Common myeloid progenitor, CD34-positive (primary cell): ENCODE measurements around the gene STIMATE.

Experiments used
- CTCF ChIA-PET: fragments of 350-600 bp; sonication (Branson Sonifier 250); formaldehyde crosslinking; loops from one replicate; lab custom pipeline; 2021; ENCODE audit warnings: antibody characterized with exemption; lab: Charles Lee
- POLR2A ChIA-PET: fragments of 350-600 bp; sonication (Branson Sonifier 250); formaldehyde crosslinking; loops from one replicate; lab custom pipeline; 2021; ENCODE audit warnings: antibody characterized with exemption; lab: Charles Lee
- DNase-seq, 3 donors: peaks; one replicate each; pipeline versions ENCODE4 v3.0.0 to v3.0.0-alpha.2; 2013
- H3K27ac ChIP-seq, 2 experiments: 1 replicate in 1 of 2; 2 replicates in 1 of 2; pipeline ENCODE4 v1.7.0; 2013; ENCODE audit warnings: inconsistent platforms in 2 of 2, low read length in 2 of 2, mild to moderate bottlenecking in 2 of 2, low read depth in 1 of 2, moderate library complexity in 1 of 2; ENCODE audit not compliant: severe bottlenecking in 2 of 2, insufficient read depth in 1 of 2, poor library complexity in 1 of 2
- H3K27me3 ChIP-seq, 5 experiments: replicated peaks in 2 of 5; 1 replicate in 3 of 5; 2 replicates in 2 of 5; pipeline versions ENCODE4 v1.6.1 to v1.7.0; 2013; ENCODE audit warnings: low read length in 4 of 5, mild to moderate bottlenecking in 2 of 5, moderate library complexity in 2 of 5, inconsistent platforms in 1 of 5; ENCODE audit not compliant: insufficient read depth in 5 of 5, control insufficient read depth in 4 of 5
- H3K36me3 ChIP-seq, 4 experiments: 1 replicate in 2 of 4; 2 replicates in 2 of 4; pipeline versions ENCODE4 v1.6.1 to v1.7.0; 2013; ENCODE audit warnings: low read length in 3 of 4, control low read depth in 1 of 4, mild to moderate bottlenecking in 1 of 4; ENCODE audit not compliant: control insufficient read depth in 4 of 4, insufficient read depth in 4 of 4
- H3K4me1 ChIP-seq, 4 experiments: 1 replicate in 3 of 4; 2 replicates in 1 of 4; pipeline versions ENCODE4 v1.6.1 to v1.7.1; 2013; ENCODE audit warnings: low read length in 3 of 4, mild to moderate bottlenecking in 3 of 4, control low read depth in 1 of 4, inconsistent platforms in 1 of 4, moderate library complexity in 1 of 4; ENCODE audit not compliant: control insufficient read depth in 4 of 4, insufficient read depth in 4 of 4; ENCODE audit errors: control extremely low read depth in 1 of 4
- H3K4me3 ChIP-seq, 7 experiments: 1 replicate in 4 of 7; 2 replicates in 3 of 7; pipeline versions ENCODE4 v1.5.1 to v1.7.0; 2013; ENCODE audit warnings: mild to moderate bottlenecking in 7 of 7, low read length in 6 of 7, moderate library complexity in 6 of 7, inconsistent platforms in 2 of 7, low read depth in 2 of 7, control low read depth in 1 of 7; ENCODE audit not compliant: insufficient read depth in 4 of 7, control insufficient read depth in 1 of 7; ENCODE audit errors: extremely low read depth in 1 of 7
- H3K9me3 ChIP-seq, 5 experiments: 1 replicate in 4 of 5; 2 replicates in 1 of 5; pipeline versions ENCODE4 v1.6.1 to v1.7.1; 2013; ENCODE audit warnings: low read length in 4 of 5, mild to moderate bottlenecking in 2 of 5, inconsistent platforms in 1 of 5, low read depth in 1 of 5, moderate library complexity in 1 of 5; ENCODE audit not compliant: control insufficient read depth in 4 of 5, insufficient read depth in 2 of 5; ENCODE audit errors: control extremely low read depth in 1 of 5
- WGBS: methylation state at CpG from one replicate; pipeline ENCODE4 v1.1.5; 2013; ENCODE audit not compliant: insufficient coverage; 5-methylcytosine and 5-hydroxymethylcytosine counted together

Gene STIMATE

GRCh38 chr3:52810923-52811322, 86.4 kb downstream of the STIMATE start:
- POLR2A ChIA-PET = no interaction called here
- 95% methylated on average over 10 of the region's 11 CpGs for WGBS
- no peak overlapping the region for H3K4me3 ChIP-seq

GRCh38 chr3:52809662-52810377, 87.5 kb downstream of the STIMATE start:
- CTCF ChIA-PET = interaction anchor here (1.0 to 1.7 kb wide), 5 partner anchors 9 to 34 kb away, joined by 3 to 5 read pairs (median 3); no protein-coding TSS in a partner anchor
- WGBS = 51% methylated on average over 7 of the region's 7 CpGs
- Histone ChIP-seq H3K4me3 (no peak overlapping the region), H3K27ac (peak overlapping the region in 1 of 2 experiments; percentile 6), H3K4me1 (peaks cover 0 to 13% (median 10%) of the 10 kb centered on the region in 4 experiments), H3K36me3 (no peaks in the 10 kb centered on the region), H3K27me3 (no peaks in the 10 kb centered on the region), H3K9me3 (no peaks in the 10 kb centered on the region)
- POLR2A ChIA-PET = no interaction called here
- peak; percentile 39 to 96 (median 92) for DNase-seq

More at GRCh38 chr3:52810923-52811322, 86.4 kb downstream of the STIMATE start:
- Histone ChIP-seq H3K36me3 (no peaks in the 10 kb centered on the region), H3K27ac (no peak overlapping the region), H3K27me3 (no peaks in the 10 kb centered on the region), H3K4me1 (peaks cover 0 to 13% (median 10%) of the 10 kb centered on the region in 4 experiments), H3K9me3 (no peaks in the 10 kb centered on the region)
- CTCF ChIA-PET = interaction anchor here (1.0 to 2.6 kb wide), 3 partner anchors 10 to 33 kb away, joined by 3 to 12 read pairs (median 3); no protein-coding TSS in a partner anchor
- DNase-seq = no peak

- no peaks in the 10 kb centered on the region for H3K27me3 ChIP-seq
- H3K4me1 ChIP-seq = peaks cover 0 to 13% (median 10%) of the 10 kb centered on the region in 4 experiments
- H3K27ac ChIP-seq = peak overlapping the region in 1 of 2 experiments; percentile 6
- no peaks in the 10 kb centered on the region for H3K9me3 ChIP-seq
- ChIA-PET CTCF (interaction anchor here (1.0 to 1.7 kb wide), 5 partner anchors 8 to 35 kb away, joined by 3 to 5 read pairs (median 3); no protein-coding TSS in a partner anchor), POLR2A (no interaction called here)
- 86% methylated on average over 1 of the region's 2 CpGs for WGBS
- no peak for DNase-seq
- H3K4me3 ChIP-seq = no peak overlapping the region
- H3K36me3 ChIP-seq = no peaks in the 10 kb centered on the region
Measured at GRCh38 chr3:52809149-52809548, 88.2 kb downstream of the STIMATE start.

GRCh38 chr3:52805270-52806039, 91.9 kb downstream of the STIMATE start:
- Histone ChIP-seq H3K36me3 (no peaks in the 10 kb centered on the region), H3K4me3 (no peak overlapping the region), H3K9me3 (no peaks in the 10 kb centered on the region), H3K27ac (no peak overlapping the region), H3K4me1 (peaks cover 0 to 13% (median 10%) of the 10 kb centered on the region in 4 experiments), H3K27me3 (no peaks in the 10 kb centered on the region)
- 90% methylated on average over 10 of the region's 19 CpGs for WGBS
- DNase-seq = no peak
- POLR2A ChIA-PET = no interaction called here
- CTCF ChIA-PET = no interaction called here

GRCh38 chr3:52801839-52802238, 95.5 kb downstream of the STIMATE start:
- Histone ChIP-seq H3K4me3 (no peak overlapping the region), H3K27me3 (no peaks in the 10 kb centered on the region), H3K4me1 (no peaks in the 10 kb centered on the region), H3K27ac (no peak overlapping the region), H3K9me3 (no peaks in the 10 kb centered on the region), H3K36me3 (no peaks in the 10 kb centered on the region)
- DNase-seq = no peak
- CTCF ChIA-PET = interaction anchor here (1.3 to 1.4 kb wide), 2 partner anchors 20 to 21 kb away, joined by 4 read pairs; no protein-coding TSS in a partner anchor
- WGBS = 97% methylated on average over 5 of the region's 5 CpGs
- POLR2A ChIA-PET = no interaction called here

DNA sequence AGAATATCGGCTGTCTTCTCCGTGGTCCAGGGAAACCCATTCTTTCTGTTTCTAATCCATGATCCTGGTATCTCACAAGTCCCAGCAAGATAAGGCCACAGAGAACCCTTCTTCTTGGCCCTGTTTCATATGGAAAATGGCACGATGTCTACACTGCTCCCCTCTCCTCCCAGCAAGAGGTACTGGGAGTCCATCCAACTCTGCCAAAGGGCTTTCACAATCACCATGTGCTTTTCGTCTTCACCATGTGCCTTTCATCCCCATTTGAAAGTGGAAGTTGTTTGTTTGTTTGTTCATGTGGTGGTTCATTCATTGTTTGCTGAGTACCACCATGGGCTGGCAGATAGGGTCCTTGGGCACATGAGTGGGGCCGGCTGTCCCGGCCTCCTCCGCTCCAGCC, 97.3 kb downstream of the STIMATE start:
- no peak for DNase-seq
- CTCF ChIA-PET = interaction anchor here (0.8 to 2.6 kb wide), 6 partner anchors 9 to 198 kb away, joined by 3 to 16 read pairs (median 4); no protein-coding TSS in a partner anchor
- Histone ChIP-seq H3K36me3 (no peaks in the 10 kb centered on the region), H3K27ac (no peak overlapping the region), H3K4me1 (no peaks in the 10 kb centered on the region), H3K27me3 (no peaks in the 10 kb centered on the region), H3K4me3 (no peak overlapping the region), H3K9me3 (no peaks in the 10 kb centered on the region)
- POLR2A ChIA-PET = no interaction called here
- WGBS = 100% methylated on average over 6 of the region's 7 CpGs
